GM19463 (cell line): ENCODE data around the gene ATP8B3.

Experiments
- ATAC-seq: cut with Tn5 transposase; IDR thresholded peaks from one replicate; pipeline ENCODE4 v1.9.1; 2021; ENCODE audit warnings: mild to moderate bottlenecking, moderate library complexity; ENCODE audit not compliant: unreplicated experiment

Gene ATP8B3

DNA sequence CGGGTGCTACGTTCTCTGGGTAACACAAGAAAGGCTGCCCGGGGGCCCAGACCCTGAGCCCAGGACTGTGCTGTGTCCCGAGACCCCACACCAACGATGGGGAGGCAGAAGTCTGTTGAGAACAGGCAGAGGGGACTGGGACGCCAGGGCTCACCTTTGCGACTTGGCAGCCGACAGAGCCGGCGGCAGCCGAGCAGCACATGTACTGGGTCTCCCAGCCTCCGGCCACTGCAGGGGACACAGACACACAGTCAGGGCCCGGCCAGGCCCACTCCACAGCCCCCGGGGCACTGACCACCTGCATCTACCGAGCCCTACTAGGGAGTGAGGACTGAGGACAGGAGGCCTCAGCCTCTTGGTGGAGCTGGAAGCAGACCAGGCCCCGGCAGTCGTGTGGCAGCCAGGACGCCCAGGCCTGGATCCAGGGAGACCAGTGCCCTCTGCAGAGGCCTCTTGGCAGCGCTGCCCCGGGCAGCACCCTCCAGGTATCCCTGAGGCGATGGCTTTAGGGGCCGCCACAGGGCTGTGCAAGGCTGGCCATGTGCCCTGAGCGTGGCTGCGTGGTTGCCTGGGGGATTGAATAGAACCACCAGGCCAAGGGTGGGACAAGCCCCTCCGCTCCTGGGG, 5.6 kb upstream of the ATP8B3 start:
- no peak for ATAC-seq

DNA sequence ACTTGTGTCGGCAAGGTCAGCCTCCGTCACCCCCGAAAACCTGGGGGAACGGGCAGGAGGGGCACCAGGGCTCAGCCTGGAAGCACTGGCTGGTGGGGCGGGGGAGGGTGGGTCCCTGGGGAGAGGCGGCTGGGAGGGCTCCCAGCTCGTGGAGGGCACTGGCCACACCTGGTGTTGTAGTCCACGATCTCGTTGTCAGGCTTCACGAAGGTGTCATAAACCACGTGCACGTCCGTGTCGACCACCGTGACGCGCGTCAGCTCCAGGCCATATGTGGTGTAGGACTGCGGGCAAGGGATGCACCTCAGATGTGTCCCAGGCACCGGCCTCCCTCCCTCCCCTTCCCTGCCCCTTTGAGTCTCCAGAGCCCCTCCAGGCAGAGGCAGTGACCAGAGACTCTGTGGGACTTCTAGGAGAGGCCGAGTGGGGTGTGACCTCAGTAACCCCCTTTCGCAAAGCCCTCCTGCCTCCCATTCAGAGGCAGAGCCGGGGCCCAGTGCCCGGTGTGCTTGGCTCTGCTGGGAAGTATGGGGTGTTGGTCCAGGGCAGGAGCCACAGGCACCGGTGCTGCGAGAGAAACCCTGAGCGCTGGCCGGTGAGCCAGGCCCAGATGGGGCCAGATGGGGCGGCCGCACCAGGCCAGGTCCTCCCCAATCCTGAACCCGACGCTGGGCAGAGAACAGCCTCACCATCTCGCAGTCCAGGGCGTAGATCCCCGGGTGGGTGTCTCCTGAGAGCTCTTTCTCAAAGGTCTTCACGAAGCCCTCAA, 4.6 kb upstream of the ATP8B3 start:
- ATAC-seq = no peak

GRCh38 chr19:1815605-1816529, 3.8 kb upstream of the ATP8B3 start:
- ATAC-seq = no peak

DNA sequence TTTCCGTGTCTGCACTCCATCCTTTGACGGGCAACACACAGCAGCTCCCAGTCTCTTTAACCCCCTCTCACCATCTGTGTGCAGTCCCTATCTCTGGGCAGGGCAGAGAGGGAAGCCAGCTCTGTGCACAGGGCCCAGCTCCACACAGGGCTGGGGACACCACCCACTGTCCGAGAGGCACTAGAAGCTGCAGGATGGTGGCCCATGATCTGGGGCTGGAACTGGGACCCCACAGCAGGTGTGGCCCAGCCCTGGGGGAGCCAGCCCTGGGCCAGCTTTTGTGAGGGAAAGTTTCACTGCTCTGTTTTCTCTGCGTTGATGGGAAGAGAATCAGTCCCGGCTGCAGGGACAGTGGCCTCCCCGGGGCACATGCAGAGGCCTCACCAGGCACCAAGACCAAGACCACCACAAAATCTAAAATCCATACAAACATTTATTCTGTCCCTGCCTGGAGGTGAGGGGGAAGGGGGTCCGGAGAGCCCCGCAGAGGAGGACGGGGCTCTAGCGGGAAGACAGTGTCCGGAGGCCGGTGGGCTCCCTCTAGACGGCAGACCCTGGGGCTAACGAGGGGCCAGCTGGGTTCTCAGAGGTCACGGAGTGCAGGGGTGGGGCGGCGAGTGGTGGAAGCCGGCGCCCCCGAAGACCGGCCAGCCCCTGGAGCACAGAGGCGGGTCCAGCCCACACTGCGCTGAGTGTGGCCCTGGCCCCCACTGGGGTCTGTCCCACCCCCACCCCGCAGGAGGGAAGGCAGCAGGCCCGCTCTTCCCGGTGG, 2.9 kb upstream of the ATP8B3 start:
- no peak for ATAC-seq

DNA sequence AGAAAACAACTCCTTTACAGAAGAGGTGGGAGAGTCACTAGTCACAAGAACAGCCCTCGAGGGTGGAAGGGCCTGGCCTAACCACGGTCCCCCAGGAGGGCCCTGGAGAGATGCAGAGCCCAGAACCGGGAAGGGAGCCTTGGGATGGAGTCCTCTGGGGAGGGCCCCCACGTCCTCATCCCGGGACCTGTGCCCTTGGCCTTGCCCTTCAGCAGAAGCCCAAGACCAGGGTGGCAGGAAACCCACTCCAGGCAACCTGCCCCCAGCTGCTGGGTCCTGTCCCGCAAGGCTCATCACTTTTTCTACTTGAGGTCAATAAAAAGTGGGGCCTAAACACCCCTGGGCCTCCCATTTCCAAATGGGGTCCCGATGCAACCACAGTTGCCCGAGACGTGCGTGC, 2.3 kb upstream of the ATP8B3 start:
- ATAC-seq = no peak

DNA sequence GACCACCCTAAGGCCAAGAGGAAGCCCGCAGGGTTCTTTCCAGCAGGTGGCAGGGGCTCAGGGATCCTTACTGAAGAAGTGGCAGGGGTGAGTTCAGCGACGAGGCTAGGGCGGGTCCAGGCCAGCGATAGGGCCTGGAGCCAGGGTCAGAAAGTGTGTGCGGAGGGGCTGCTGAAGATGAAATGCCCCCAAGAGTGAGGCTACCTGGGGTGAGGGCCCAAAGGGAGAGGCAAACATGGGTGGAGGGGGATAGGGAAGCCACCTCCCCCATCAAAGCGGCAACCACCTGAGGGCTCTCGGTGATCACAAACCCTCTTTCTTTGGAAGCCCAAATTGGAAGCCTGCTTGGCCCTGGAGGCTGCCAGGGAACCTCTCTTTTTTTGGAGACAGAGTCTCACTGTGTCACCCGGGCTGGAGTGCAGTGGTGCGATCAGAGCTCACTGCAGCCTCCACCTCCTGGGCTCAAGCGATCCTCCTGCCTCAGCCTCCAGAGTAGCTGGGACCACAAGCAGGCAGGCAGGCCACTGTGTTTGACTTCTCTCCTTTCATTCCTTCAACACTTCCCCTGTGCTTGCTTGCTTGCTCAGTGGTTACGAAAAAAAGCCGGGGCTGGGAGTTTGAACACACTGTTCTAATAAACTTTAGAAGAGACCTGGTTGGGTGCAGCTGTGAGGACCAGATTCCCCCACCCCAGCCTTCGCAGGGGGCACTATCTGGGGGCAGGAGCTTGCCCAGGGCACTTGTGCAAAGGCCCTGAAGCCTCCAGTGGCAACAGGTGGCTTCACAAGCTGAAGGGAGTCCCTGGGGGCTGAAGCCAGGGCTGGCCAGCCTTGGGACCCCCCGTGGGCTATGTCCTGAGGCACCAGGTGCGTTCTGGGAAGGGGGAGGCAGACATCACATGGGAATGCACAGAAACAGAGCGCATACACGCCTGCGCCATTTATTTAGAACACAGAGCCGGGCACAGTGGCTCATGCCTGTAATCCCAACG, 1.4 kb upstream of the ATP8B3 start:
- no peak for ATAC-seq

GRCh38 chr19:1812426-1813191, 533 bp upstream of the ATP8B3 start:
- ATAC-seq = peak; percentile 78

DNA sequence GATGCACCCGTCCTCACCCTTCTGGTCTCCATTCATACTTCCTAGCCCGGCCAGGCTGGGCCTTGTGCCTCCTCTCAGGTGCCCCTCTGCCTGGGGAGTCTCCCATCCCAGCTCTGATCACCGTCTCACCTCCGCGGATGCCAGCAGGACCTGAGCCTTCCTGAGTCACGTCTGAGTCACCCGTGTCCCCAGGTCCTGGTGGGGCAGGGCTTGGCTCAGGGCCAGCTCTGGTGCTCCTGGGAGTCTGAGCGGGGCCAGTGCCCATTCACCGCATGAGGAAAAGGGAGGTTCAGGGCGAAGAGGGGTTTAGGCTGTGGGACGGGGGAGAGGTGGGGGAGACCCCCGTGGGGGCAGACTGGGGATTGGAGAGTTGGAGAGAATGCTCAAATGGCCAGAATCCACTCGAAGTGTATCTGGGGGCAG, 593 bp downstream of the ATP8B3 start:
- ATAC-seq = no peak

- ATAC-seq = no peak
These were observed 1.5 kb downstream of the ATP8B3 start for GRCh38 chr19:1810439-1811160.

- ATAC-seq = no peak
These were observed 2.4 kb downstream of the ATP8B3 start for GRCh38 chr19:1809678-1810077.

DNA sequence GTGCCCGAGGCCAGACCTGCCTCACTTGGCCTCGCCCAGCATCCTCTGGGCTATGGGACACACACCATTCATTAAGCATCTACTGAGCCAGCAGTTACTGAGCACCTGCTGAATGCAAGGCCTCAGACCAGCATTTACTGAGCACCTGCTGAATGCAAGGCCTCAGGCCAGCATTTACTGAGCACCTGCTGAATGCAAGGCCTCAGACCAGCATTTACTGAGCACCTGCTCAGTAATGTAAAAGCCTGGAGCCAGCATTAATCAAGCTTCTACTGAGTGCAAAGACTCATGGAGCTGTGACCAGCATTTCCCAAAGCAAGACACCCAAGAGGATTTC, 3.7 kb downstream of the ATP8B3 start:
- no peak for ATAC-seq

DNA sequence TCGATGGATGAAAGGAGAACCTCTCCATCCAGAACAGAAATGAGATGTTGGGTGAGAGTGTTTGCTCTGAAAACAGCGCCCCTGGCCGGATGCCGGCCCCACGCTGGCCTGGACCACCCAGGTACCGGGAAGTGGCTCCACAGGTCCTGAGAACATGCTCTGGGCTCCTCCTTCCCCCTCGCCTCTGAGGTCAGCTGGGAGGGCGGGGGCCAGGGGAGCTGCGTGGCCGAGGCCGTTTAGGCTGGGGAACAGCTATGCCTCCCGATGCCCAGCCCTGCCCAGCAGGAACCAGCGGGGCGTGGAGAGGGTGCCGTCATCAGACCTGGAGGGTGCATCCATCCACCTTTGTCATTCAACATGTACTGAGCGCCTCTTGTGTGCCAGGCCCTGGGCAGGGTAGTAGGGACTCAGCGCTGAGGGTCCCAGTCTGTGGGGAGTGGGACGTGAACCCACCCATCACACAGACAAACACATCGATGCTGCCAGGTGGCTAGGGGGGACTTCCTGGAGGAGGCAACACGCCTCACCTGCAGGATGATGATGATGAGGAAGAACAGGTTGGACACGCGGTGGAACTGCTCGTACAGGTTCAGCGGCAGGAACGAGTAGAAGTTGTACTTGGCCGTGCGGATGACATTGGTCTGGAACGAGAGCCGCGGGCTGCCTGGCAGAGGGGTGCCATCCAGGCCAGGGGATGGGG, 4.2 kb downstream of the ATP8B3 start:
- no peak for ATAC-seq

GRCh38 chr19:1807030-1807694, 4.9 kb downstream of the ATP8B3 start:
- no peak for ATAC-seq

DNA sequence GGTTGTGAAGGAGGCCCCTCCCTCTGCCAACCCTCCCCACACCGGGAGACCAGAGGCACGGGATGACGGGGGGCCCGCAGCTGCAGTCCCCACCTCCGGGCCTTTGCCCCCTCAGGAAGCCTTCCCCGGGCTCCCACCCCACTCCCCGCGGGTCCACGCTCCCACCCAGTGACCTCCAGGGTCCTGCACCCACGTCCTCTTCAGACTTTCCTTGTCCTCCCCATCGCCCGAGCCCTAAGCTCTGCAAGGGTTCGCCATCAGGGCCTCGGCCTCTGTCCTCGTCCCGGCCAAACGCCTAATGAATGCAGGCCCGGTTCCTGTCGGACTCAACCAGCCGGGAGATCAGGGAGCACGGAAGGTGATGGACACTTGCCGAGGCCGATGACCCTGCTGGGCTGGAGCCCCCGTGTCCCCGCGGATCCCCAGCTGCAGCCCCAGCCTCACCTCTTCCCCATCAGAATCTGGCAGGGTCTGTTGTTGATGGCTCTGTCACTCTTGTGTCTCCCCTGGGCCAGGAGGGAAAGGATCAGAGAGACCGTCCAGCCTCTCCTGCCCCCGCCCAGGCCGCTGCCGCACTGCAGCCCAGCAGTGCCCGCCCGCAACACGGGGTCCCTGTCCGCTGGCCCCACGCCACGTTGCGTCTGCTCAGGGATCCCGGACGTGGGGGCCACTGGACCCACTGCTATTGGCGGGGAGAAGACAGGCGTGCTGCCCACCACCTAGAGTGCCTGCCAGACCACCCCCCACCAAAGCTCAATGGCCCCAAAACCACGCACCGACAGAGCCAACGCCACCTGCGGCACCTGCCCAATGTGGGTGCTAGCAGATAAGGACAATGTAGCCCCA, 5.7 kb downstream of the ATP8B3 start:
- no peak for ATAC-seq

- no peak for ATAC-seq
These were observed 6.5 kb downstream of the ATP8B3 start for GRCh38 chr19:1805401-1806183.

- no peak for ATAC-seq
These were observed 7.2 kb downstream of the ATP8B3 start for GRCh38 chr19:1804858-1805257.
